ENCODE results near the gene TDRD5.
"Not testable (repeated sequence)": the region's sequence is repeated elsewhere in the genome, so short reads cannot be mapped to it uniquely, and the experiment has no call there.

The TDRD5 gene

GRCh38 chr1:179612361-179612760 is 20.7 kb downstream of the TDRD5 start:
- no peak for DNase-seq

GRCh38 chr1:179630719-179631118 is 39.1 kb downstream of the TDRD5 start:
- no peak for DNase-seq

- no peak for DNase-seq
Observed at GRCh38 chr1:179632868-179633267, 41.2 kb downstream of the TDRD5 start.

GRCh38 chr1:179637211-179637860 is 45.7 kb downstream of the TDRD5 start:
- no peak for DNase-seq

GRCh38 chr1:179661018-179661417 is 69.4 kb downstream of the TDRD5 start:
- DNase-seq, result no peak

- DNase-seq, result no peak
Observed at GRCh38 chr1:179663810-179664209, 72.2 kb downstream of the TDRD5 start.

GRCh38 chr1:179677882-179678281 is 86.2 kb downstream of the TDRD5 start:
- no peak for DNase-seq

GRCh38 chr1:179694530-179694929 is 102.9 kb downstream of the TDRD5 start:
- DNase-seq, result not testable (repeated sequence)

GRCh38 chr1:179702946-179703539 is 111.4 kb downstream of the TDRD5 start:
- DNase-seq, result no peak

GRCh38 chr1:179706339-179706941 is 114.8 kb downstream of the TDRD5 start:
- DNase-seq, result peak; percentile 73

- DNase-seq, result no peak
Observed at GRCh38 chr1:179707406-179707805, 115.8 kb downstream of the TDRD5 start.

GRCh38 chr1:179708434-179709195 is 117.0 kb downstream of the TDRD5 start:
- no peak for DNase-seq

GRCh38 chr1:179709841-179710329 is 118.3 kb downstream of the TDRD5 start:
- DNase-seq, result peak; percentile 7

- no peak for DNase-seq
Observed at GRCh38 chr1:179714159-179714558, 122.5 kb downstream of the TDRD5 start.

GRCh38 chr1:179714623-179715022 is 123.0 kb downstream of the TDRD5 start:
- no peak for DNase-seq

GRCh38 chr1:179719272-179719671 is 127.6 kb downstream of the TDRD5 start:
- DNase-seq, result no peak

- DNase-seq, result no peak
Observed at GRCh38 chr1:179728271-179728670, 136.6 kb downstream of the TDRD5 start.

- no peak for DNase-seq
Observed at GRCh38 chr1:179729881-179730280, 138.2 kb downstream of the TDRD5 start.

- no peak for DNase-seq
Observed at GRCh38 chr1:179731643-179732042, 140.0 kb downstream of the TDRD5 start.
